GM19324 (cell line): ENCODE data around the gene SLC5A7.

Experiments
- ATAC-seq: cut with Tn5 transposase; IDR thresholded peaks from one replicate; pipeline ENCODE4 v1.9.1; 2021; ENCODE audit warnings: mild to moderate bottlenecking, moderate library complexity; ENCODE audit not compliant: unreplicated experiment, low FRiP score

The SLC5A7 gene

DNA sequence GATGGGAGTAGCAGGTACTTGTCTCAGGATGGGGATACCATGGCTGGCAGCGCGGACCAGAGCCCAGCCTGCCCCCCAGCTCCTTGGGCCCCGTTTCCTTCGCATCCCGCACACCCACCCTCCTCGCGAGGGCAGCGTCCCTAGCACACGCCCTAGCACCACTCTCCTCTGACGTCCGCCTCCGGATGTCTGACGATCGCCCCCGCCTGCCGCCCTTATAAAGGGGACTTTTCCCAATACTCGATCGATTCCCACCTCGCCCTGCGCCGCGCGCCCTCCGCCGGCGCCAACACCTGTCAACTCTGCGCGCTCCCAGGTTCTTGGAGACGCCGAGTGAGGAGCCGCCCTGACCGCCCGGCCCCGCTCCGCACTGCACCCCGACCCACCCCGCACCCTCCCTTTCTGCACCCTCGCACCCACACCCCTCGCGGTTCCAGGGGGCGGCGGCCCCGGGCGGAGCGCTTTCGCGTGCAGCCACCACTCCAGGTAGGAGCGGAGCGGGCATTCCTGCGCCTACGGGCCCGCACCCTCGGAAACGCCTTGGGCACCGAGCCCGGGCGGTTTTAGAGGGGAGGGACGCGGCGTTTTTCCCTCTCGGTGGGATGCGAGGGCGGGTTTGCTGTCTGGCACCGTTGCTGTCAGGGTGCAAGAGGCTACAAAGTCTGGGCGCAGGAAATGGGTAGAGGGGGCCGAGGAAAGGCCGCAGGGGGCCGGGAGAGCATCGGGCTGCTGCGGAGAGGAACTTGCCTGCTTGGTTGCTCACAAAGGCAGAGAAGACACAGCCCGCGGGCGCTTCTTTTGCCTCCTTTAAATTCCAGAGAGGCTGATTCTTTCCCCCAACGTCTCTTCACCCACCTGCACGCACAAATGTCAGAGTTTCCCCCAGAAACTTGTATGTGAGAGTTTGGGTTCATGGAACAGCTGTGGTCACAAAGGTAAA, at the start of gene SLC5A7:
Gene SLC5A7, plus strand, starts transcription at position 247 of the 940 bp plus-strand sequence. CDS start 1,632 bp downstream, outside the sequence.
- ATAC-seq, result no peak

GRCh38 chr2:107961395-107961794, 24.9 kb upstream of the SLC5A7 start:
- no peak for ATAC-seq

GRCh38 chr2:107964185-107964584, 22.1 kb upstream of the SLC5A7 start:
- no peak for ATAC-seq

DNA sequence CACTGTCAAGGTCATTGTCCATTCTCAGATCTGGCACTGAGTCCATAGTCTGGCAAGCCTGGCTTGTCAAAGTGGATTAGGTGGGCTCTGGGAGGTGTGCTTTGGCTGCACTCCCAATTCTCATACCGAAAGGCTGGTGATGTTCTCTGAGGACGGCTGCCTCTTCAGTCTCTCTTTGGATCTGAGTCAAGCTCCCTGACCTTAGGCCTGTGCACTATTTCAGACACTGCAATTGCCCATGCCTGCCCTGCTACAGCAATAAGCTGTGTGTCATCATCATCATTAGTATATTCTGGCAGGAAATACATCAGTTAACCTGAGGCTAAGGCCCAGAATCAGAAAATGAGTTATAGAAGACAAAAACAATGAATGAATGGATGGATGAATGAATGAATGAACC, 1.6 kb upstream of the SLC5A7 start:
- ATAC-seq, result no peak

GRCh38 chr2:107988108-107988507, 1.8 kb downstream of the SLC5A7 start:
- ATAC-seq, result no peak

DNA sequence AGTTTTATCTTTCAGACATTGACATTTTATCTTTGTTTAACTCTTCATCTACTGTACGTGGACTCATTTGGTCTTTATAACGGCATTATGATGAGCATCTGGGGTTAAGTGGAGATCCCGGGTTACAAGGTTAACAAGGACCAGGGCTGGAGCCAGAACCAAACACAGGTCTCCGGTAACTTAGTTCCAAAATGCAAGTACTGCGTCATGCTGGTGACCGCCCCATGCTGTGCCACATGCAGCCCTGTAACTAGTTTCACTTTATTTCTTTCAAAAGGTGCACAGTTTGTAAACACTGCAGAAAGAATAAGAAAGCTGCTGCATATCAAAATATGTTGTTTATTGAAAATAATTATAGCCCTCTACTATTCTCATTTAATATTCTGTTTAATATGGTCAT, 3.1 kb downstream of the SLC5A7 start:
- ATAC-seq, result no peak

- no peak for ATAC-seq
These were observed 4.4 kb downstream of the SLC5A7 start for GRCh38 chr2:107990718-107991117.

- ATAC-seq, result no peak
These were observed 5.7 kb downstream of the SLC5A7 start for GRCh38 chr2:107992069-107992468.

DNA sequence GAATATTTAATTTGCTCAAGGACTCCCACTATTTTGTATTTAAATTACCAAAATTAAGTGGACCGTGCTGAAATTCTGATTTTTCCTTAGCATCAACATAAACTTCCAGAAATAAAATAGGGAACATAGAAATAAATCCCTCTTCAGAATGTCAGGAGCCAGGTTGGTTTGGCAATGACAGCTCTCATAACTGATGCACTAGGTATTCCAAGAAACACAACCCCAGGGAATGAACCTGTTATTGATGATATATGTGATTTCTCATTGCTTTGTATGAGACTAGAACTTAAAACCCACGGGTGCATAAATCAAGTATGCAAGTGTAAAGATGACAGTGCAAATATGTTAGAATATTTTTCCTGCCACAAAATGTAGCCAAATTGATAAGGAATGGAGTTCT, 12.8 kb downstream of the SLC5A7 start:
- ATAC-seq, result no peak

DNA sequence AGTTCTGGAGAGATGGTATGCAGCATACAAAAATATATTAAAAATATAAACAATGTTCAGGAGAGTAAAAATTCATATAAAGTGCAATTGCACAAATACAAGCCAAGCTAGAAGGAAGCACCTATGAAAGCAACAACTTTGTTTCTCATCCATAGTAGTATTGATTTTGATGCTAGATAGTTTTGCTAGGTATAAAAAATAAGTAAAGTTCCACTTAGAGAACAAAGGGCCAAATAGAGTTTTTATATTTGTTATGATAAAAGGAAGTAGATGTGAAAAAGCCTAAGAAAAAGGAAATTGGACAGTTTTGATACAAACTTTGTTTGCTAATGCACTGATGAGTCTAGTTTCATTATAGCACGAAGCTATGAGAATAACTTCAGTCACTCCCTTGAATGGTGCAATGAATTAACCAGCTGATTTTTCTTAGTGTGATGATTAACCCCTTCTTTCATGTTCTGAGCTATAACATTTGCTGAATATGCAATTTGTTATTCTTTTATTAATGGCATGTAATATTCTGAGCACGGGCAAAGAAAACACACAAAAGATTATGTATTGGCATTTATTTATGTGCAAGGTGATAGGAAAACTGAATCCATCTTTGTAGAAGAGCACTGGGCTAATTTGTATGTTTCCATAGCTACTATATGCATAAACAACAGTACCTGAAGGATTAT, 24.7 kb downstream of the SLC5A7 start:
- no peak for ATAC-seq

GRCh38 chr2:108013305-108013704, 27.0 kb downstream of the SLC5A7 start:
- no peak for ATAC-seq

DNA sequence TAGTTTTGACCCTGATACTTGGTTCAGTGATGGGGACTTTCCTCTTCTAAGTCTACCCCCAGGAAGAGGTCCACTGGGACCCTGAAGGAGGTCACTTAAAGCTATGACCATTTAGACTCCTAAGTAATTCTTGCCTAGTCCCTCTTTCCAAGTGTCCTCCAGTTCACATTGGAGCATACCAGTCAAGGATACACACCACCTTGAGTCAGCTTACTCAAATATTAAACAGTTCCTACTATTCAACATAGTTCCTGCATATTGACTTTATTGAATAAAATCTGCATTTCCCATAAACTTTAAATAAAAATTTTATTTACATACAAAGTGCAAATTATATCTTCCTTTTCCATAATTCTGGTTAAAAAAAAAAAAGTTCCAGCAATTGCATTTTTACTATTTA, 36.3 kb downstream of the SLC5A7 start:
- ATAC-seq, result no peak

DNA sequence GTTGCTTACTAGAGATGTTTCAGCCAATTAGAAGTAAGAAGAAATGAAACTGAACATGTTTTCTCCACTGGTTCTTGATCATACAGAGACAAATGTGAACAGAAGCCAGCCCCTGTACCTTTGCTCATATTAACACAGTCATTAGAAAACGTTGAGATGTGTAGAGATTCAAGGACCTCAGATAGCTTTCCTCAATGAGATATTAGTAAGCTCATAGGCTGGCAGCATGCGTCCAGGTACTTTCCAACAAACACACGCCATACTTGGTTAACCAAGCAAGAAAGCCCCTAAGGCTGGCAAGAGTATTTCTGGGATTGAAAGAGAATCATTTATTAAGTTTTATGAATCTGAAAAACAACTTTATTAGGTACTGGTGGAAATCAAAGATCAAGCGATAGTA, 37.5 kb downstream of the SLC5A7 start:
- no peak for ATAC-seq

DNA sequence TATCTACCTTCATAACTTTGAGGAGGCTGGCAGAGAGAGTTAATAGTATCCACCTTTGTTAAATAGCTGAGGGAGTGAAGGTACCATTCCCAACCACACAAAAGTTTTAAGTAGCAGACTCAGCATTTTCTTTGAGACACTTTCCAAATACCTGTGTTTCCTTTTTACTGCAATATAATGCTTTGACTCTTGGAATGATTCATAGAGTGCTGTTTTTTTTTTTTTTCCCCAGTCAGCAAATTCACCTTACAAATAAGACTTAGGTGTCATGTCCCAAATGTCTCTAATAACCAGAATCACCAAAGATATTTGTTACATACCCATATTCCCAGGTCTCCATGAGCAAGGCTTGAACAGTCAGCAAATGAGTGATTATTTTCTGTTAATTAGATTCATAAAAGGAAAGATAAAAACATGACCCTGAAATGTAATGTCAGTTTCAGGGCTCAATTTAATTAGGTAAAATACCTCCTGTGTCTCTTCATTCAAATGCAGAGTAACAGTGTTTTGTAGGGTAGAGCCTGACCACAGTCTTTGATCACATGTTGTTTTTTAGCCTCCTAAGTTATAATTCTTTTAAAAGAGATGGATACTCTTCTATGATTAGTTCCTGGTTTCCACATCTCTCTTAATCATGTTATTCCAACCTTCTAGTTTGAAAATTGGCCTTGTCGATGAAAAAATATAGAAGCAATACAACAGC, 39.9 kb downstream of the SLC5A7 start:
- ATAC-seq, result no peak

GRCh38 chr2:108029496-108029895, 43.2 kb downstream of the SLC5A7 start:
- ATAC-seq, result no peak

DNA sequence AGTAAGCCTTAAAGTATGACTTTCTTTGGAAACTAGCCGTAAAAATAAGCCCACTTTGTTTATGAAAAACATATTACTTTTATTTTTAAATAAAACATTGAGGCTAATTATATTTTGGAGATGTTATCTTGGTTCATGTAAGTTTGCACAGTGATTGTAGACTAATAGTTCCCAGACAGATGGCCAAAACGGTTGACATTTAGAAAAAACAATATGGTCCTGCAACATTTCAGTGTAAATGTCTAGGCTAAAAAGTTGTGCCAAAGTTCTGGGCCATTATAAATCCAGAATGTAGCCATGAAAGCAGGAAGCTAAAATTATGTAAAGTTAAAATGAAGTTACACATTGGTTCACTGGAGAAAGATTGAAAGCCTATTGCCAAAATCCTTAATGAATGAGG, 43.6 kb downstream of the SLC5A7 start:
- no peak for ATAC-seq

GRCh38 chr2:108031471-108031941, 45.2 kb downstream of the SLC5A7 start:
- no peak for ATAC-seq

DNA sequence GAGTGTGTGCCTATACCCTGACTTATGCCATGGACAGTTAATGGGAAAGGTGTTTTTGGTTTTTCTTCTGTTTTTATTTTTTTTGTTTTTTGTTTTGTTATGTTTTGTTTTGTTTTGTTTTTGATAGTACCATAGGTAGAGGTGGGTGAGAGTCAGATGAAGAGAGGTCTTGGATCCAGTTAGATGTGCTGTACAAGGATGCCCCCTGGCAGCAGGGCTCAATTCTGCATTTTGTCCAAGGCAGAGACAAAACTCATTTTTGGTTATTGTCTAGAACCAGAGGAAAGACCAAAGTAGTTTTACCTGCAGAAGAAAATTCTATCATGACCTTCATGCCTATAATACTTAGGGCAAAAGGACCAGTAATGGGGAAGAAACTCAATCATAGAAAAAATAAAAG, 48.5 kb downstream of the SLC5A7 start:
- no peak for ATAC-seq

GRCh38 chr2:108048752-108049151, 62.4 kb downstream of the SLC5A7 start:
- no peak for ATAC-seq

- no peak for ATAC-seq
These were observed 72.3 kb downstream of the SLC5A7 start for GRCh38 chr2:108058576-108059137.
